ENCODE results near the gene COL6A2. TPM values are rescaled to one million over a fixed set of nuclear protein-coding genes. Genes with fewer than 3 reads are reported as not detected.
"Not testable (repeated sequence)": the region's sequence is repeated elsewhere in the genome, so short reads cannot be mapped to it uniquely, and the experiment has no call there.

The COL6A2 gene
- total RNA-seq, 1 experiment from 2014 or later, result 480 TPM

DNA sequence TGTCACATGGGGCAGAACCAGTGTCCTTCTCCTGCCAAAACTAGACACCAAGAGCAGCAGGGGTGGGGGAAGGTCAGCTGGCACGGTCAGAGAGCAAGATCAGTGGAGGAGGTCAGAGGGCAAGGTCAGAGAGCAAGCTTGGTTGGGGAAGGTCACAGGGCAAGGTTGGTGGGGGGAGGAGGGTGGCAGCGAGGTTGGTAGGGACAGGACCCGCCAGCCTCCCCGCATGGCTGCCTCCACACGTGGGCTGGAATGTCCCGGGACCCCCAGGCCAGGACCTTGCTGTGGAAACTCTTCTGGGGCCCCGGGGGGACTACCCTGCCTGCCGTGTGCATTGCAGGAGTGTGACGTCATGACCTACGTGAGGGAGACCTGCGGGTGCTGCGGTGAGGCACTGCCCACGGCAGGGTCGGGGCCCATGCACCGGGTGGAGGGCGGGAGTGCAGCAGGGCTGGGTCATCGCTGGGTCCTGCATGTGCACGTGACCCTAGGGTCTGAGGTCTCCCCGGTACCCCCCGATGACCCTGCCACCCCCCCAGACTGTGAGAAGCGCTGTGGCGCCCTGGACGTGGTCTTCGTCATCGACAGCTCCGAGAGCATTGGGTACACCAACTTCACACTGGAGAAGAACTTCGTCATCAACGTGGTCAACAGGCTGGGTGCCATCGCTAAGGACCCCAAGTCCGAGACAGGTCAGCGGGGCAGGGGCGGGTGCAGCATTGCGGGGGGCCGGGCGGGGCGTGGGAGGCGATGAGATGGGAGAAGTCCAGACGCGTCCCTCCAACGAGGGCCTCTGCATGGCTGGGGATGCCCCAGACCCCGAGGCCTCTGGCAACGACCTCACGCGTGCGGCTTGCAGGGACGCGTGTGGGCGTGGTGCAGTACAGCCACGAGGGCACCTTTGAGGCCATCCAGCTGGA, 27.3 kb downstream of the COL6A2 start:
- DNase-seq (ENCODE audit: low read depth), result no peak

DNA sequence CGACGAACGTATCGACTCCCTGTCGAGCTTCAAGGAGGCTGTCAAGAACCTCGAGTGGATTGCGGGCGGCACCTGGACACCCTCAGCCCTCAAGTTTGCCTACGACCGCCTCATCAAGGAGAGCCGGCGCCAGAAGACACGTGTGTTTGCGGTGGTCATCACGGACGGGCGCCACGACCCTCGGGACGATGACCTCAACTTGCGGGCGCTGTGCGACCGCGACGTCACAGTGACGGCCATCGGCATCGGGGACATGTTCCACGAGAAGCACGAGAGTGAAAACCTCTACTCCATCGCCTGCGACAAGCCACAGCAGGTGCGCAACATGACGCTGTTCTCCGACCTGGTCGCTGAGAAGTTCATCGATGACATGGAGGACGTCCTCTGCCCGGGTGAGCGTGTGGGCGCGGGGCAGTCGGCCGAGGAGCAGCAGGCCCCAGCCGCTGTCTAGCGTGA, 28.0 kb downstream of the COL6A2 start:
- DNase-seq (ENCODE audit: low read depth), result no peak

DNA sequence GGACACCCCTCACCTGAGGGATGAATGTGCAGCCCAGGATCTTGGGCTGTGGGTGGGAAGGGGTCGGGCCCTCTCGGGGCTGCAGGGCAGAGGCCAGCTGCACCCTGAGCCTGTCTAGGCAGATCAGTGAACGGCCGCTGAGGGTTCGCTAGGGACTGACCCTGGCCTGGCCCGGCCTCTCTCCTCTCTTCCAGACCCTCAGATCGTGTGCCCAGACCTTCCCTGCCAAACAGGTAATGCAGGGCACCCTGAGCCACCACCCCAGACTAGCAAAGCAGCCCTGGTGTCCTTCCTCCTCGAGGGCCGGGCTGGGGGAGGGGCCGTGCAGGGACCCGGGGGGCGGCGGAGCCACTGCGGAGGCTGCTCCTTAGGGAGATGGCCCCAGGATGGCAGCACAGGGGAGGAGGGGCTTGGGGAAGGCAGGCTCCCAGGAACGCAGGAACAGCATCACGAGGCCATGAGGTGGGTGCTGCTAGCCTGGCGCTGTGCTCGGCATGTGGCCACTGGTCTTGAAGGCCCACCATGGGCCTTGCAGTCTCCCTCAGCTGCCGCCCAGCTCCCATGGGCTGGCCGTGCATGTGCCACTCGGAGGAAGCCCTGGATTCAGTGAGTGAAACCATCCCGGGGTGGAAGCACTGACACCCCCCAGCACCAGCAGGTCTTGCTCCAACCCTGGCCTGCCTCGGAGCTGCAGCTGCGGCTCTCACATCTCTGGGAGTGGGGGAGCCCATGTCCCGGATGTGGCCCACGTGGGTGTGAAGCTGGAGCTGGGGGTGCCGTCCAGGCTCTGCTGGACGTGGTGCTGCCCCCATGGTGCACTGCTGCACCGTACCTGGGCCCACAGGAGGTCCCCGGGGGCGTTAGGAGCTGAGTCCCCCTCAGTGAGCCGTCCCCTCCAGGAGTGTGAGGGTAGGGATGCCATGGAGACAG, 28.7 kb downstream of the COL6A2 start:
- DNase-seq (ENCODE audit: low read depth), result no peak

- DNase-seq (ENCODE audit: low read depth), result no peak
Measured at GRCh38 chr21:46127239-46128105, 29.6 kb downstream of the COL6A2 start.

DNA sequence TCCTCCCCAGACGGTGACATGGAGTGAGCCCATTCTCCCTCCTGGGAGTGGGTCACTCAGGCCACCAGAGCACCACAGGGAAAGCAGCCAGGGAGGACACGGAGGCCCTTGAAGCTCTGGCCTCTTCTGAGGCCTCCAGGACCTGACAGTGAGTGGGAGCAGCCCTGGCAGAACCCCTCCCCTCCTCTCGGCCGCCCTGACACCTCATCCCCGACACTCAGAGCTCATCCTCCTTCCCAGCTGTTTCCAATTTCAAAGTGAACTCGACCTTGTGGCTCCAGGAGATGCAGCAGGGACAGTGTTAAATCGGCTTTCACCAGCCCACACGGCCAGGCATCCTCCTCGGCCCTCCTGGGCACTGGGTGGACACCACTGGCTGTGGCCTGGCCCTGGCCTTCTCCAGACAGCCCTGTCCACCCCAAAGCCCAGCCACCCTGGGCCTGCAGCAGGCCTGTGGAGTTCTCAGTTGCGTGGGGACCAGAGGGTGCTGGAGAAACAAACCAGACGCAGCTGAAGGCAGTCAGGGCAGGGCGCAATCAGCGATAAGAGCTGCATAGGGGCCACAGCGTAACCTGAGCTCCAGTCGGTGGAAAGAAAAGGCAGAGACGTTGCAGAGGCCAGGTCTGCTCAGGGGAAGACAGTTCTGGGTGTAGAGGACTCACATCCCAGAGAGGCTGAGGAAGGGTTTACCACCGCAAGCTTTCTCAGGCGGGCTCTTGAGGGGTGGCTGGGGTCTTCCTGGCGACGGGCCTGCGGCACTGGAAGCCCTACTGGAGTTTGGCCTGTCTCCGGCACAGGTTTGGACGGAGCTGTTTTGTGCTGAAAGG, 30.4 kb downstream of the COL6A2 start:
- no peak for DNase-seq (ENCODE audit: low read depth)

GRCh38 chr21:46128933-46129571, 31.1 kb downstream of the COL6A2 start:
- DNase-seq (ENCODE audit: low read depth), result no peak

GRCh38 chr21:46129846-46130651, 32.1 kb downstream of the COL6A2 start:
- no peak for DNase-seq (ENCODE audit: low read depth)

DNA sequence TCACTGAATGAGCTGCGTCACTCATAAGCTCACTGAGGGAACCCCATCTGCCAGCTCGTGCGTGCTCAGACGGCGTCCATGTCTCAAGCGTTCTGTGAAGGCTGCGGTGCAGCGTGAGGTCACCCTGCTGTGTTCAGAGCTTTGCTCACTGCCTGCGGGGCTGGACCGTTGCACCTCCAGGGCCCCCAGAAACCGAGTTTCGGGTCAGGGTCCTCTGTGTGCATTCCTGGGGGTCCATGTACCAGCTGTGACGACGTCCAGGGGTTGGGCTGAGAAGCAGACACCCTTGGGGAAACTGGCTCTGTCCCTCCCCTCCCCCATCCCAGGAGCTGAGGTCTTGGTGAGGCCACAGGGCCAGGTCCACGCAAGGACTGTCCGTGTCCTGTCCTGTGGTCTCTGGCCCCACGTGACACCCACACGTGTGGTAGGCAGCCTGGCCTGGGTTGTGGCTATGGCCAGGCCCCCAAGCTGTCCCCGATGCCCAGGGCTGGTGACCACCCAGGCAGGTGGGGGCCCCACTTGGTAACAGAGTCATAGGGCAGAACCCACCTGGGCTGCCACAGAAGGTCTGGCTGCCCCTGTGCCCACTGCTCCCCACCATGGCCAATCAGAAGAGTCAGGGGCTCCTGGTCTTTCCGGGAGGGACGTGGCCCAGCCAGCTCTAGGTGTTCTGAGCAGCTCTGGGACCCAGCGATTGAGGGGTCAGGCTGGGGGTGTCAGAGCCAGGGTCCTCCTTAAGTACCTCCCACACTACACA, 33.1 kb downstream of the COL6A2 start:
- no peak for DNase-seq (ENCODE audit: low read depth)

DNA sequence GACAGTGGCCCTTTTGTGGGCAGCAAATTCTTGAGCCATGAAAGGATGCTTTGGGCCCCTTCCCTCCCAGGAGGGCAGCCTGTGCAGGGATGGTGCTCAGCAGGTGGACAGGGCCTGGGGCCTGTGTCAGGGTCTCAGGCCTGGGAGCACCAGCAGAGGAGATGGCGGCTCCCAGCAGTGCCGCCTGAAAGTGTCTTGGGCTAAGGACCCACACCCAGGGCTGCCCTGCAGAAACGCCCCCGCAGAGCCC, 33.6 kb downstream of the COL6A2 start:
- DNase-seq (ENCODE audit: low read depth), result no peak

DNA sequence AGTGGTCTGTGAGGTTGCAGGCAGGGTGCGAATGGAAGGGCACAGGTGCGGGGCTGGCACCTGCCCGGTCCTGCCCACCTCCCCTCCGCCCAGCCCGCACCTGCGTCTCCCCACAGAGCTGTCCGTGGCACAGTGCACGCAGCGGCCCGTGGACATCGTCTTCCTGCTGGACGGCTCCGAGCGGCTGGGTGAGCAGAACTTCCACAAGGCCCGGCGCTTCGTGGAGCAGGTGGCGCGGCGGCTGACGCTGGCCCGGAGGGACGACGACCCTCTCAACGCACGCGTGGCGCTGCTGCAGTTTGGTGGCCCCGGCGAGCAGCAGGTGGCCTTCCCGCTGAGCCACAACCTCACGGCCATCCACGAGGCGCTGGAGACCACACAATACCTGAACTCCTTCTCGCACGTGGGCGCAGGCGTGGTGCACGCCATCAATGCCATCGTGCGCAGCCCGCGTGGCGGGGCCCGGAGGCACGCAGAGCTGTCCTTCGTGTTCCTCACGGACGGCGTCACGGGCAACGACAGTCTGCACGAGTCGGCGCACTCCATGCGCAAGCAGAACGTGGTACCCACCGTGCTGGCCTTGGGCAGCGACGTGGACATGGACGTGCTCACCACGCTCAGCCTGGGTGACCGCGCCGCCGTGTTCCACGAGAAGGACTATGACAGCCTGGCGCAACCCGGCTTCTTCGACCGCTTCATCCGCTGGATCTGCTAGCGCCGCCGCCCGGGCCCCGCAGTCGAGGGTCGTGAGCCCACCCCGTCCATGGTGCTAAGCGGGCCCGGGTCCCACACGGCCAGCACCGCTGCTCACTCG, 34.1 kb downstream of the COL6A2 start:
- no peak for DNase-seq (ENCODE audit: low read depth)

GRCh38 chr21:46135782-46136395, 38.0 kb downstream of the COL6A2 start:
- no peak for DNase-seq (ENCODE audit: low read depth)

GRCh38 chr21:46136739-46137349, 38.9 kb downstream of the COL6A2 start:
- DNase-seq (ENCODE audit: low read depth), result no peak

- DNase-seq (ENCODE audit: low read depth), result no peak
Measured at GRCh38 chr21:46137908-46138307, 40.0 kb downstream of the COL6A2 start.

DNA sequence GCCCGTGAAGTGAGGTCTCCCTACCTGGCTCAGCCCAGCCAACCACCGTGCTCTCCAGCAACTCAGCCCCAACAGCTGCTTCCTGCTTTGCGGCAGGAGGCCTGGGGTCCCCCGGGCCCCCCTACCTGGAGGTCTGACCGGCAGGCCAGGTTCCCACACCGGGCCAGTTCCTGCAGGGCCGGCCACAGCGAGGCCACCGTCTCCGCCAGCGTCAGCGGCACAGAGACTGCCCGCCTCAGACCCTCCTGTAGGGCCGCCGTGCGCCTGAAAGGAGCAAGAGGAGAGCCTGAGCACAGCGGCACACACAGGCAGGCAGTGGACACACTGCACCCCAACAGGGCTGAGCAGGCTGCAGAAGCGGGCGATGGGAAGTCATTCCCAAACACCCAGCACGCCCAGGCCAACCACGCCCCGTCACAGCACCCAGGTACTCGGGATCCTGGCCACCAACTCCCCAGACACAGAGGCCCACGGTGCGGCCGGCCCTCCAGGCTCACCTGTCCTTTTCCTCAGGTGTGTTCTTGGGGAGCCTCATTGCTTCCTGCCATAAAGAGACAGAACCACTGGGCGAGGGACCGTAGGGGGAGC, 40.6 kb downstream of the COL6A2 start:
- DNase-seq (ENCODE audit: low read depth), result no peak

GRCh38 chr21:46139686-46140085, 41.8 kb downstream of the COL6A2 start:
- DNase-seq (ENCODE audit: low read depth), result no peak

DNA sequence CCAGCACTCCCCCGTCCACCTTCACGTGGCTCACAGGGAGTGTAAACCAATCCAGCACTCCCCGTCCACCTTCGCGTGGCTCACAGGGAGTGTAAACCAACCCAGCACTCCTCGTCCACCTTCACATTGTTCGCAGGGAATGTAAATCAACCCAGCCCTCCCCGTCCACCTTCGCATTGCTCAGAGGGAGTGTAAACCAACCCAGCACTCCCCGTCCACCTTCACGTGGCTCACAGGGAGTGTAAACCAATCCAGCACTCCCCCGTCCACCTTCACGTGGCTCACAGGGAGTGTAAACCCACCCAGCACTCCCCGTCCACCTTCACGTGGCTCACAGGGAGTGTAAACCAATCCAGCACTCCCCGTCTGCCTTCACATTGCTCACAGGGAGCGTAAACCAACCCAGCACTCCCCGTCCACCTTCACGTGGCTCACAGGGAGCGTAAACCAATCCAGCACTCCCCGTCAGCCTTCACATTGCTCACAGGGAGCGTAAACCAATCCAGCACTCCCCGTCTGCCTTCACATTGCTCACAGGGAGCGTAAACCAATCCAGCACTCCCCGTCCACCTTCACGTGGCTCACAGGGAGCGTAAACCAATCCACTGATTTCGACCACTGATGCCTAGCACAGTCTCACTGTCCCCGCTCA, 42.6 kb downstream of the COL6A2 start:
- DNase-seq (ENCODE audit: low read depth), result not testable (repeated sequence)

All from Daoy (cell line).